ENCODE measurements around the gene IRF3.
"Not testable (repeated sequence)": the region's sequence is repeated elsewhere in the genome, so short reads cannot be mapped to it uniquely, and the experiment has no call there.

IRF3 gene

GRCh38 chr19:49642492-49643035 is 23.1 kb downstream of the IRF3 start:
- DNase-seq = no peak

GRCh38 chr19:49641688-49642491 is 23.8 kb downstream of the IRF3 start, which contains the start of gene SCAF1:
Gene SCAF1 (plus strand): TSS chr19:49642209. CDS start chr19:49645027, 2,818 bp downstream.
- DNase-seq = peak; percentile 99

GRCh38 chr19:49640113-49640898 is 25.4 kb downstream of the IRF3 start, which contains the start of gene RRAS:
Gene RRAS (minus strand): TSS chr19:49640143. CDS start chr19:49640098, 45 bp downstream.
- peak; percentile 99 for DNase-seq

- DNase-seq = no peak
Measured at GRCh38 chr19:49639401-49640112, 26.1 kb downstream of the IRF3 start.

GRCh38 chr19:49637821-49638738 is 27.6 kb downstream of the IRF3 start:
- no peak for DNase-seq

GRCh38 chr19:49636233-49636932 is 29.3 kb downstream of the IRF3 start:
- no peak for DNase-seq

GRCh38 chr19:49635530-49636232 is 30.0 kb downstream of the IRF3 start:
- DNase-seq = no peak

GRCh38 chr19:49633273-49633672 is 32.4 kb downstream of the IRF3 start:
- DNase-seq = not testable (repeated sequence)

GRCh38 chr19:49632576-49632975 is 33.1 kb downstream of the IRF3 start:
- DNase-seq = no peak

- no peak for DNase-seq
Measured at GRCh38 chr19:49631610-49632192, 34.0 kb downstream of the IRF3 start.

GRCh38 chr19:49631014-49631588 is 34.6 kb downstream of the IRF3 start:
- no peak for DNase-seq

GRCh38 chr19:49629659-49630058 is 36.0 kb downstream of the IRF3 start:
- DNase-seq = no peak

- DNase-seq = no peak
Measured at GRCh38 chr19:49626226-49626625, 39.4 kb downstream of the IRF3 start.

- no peak for DNase-seq
Measured at GRCh38 chr19:49624967-49625910, 40.4 kb downstream of the IRF3 start.

GRCh38 chr19:49617860-49618259 is 47.8 kb downstream of the IRF3 start:
- not testable (repeated sequence) for DNase-seq

GRCh38 chr19:49616945-49617344 is 48.7 kb downstream of the IRF3 start:
- DNase-seq = no peak

GRCh38 chr19:49616532-49616931 is 49.1 kb downstream of the IRF3 start:
- no peak for DNase-seq

GRCh38 chr19:49615861-49616260 is 49.8 kb downstream of the IRF3 start:
- no peak for DNase-seq

Measured in activated CD4-positive, alpha-beta T cell treated with anti-CD3 and anti-CD28 coated beads for 1 hour (primary cell).